Measurements from ENCODE around the gene PTGES2.

PTGES2 gene

DNA sequence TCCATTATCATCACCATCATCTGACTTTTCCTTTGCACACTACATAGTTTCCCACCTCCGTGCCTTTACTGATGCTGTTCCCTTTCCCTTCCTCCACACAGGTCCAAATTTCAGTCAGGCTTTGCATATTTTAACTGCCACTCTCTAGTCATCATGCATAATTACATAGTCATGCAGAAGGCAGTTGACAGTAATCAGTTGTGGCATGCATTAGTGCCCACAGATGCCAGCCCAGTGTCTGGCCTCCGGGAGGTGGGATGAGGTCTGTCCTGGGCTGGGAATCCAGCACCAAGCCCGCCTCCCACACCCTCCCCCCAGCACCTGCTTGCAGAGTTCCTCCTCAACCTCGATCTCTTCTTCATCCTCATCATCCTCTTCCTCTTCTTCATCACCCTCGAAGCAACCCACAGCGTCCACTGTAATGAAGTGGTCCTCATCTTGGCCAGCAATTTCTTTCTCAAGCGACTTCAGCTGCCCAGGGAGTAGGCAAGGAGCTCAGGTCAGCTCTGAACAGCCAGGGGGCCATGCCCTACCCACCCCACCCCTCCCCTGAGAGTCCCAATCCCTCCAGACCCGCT, 41.3 kb upstream of the PTGES2 start:
- H3K27me3 ChIP-seq: no peaks in the 10 kb centered on the region
- H3K4me3 ChIP-seq: no peak overlapping the region
- DNase-seq: no peak
- no peaks in the 10 kb centered on the region for H3K9me3 ChIP-seq
- TF ChIP-seq, protein P1, sequence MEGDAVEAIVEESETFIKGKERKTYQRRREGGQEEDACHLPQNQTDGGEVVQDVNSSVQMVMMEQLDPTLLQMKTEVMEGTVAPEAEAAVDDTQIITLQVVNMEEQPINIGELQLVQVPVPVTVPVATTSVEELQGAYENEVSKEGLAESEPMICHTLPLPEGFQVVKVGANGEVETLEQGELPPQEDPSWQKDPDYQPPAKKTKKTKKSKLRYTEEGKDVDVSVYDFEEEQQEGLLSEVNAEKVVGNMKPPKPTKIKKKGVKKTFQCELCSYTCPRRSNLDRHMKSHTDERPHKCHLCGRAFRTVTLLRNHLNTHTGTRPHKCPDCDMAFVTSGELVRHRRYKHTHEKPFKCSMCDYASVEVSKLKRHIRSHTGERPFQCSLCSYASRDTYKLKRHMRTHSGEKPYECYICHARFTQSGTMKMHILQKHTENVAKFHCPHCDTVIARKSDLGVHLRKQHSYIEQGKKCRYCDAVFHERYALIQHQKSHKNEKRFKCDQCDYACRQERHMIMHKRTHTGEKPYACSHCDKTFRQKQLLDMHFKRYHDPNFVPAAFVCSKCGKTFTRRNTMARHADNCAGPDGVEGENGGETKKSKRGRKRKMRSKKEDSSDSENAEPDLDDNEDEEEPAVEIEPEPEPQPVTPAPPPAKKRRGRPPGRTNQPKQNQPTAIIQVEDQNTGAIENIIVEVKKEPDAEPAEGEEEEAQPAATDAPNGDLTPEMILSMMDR (IDR thresholded peaks at IDR 0.05): no peak
- intact Hi-C loops (cut with DNase I; ENCODE audit: low total_unique reads): no loop called here
- peaks cover 44 to 90% (median 72%) of the 10 kb centered on the region in 3 donors for H3K36me3 ChIP-seq
- H3K27ac ChIP-seq: no peak overlapping the region
- H3K4me1 ChIP-seq: no peaks in the 10 kb centered on the region

DNA sequence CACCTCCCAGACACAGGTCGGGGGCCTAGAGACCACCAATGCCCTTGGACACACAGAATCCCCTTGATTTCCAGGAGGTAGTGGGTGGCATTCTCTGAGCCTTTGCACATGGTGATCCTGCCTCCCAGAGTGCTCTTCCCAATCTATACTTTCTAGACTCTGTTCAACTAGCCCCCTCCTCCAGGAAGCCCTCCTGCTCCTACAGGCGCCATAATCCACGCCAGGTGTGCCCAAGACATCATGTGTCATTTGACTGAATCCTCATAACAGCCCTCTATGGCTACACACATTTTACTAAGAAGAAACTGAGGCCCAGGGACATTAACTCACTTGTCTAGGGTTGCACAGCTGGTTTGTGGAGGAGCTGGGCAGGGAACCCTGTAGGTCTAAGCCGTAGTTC, 39.7 kb upstream of the PTGES2 start:
- no peaks in the 10 kb centered on the region for H3K27me3 ChIP-seq
- H3K36me3 ChIP-seq: peaks cover 48 to 92% (median 82%) of the 10 kb centered on the region in 3 donors
- H3K9me3 ChIP-seq: no peaks in the 10 kb centered on the region
- intact Hi-C loops (cut with DNase I; ENCODE audit: low total_unique reads): no loop called here
- no peak overlapping the region for H3K4me3 ChIP-seq
- H3K27ac ChIP-seq: no peak overlapping the region
- H3K4me1 ChIP-seq: peaks cover 0 to 9% (median 5%) of the 10 kb centered on the region in 4 donors
- DNase-seq: no peak
- TF ChIP-seq, protein P1 (IDR thresholded peaks at IDR 0.05): no peak

DNA sequence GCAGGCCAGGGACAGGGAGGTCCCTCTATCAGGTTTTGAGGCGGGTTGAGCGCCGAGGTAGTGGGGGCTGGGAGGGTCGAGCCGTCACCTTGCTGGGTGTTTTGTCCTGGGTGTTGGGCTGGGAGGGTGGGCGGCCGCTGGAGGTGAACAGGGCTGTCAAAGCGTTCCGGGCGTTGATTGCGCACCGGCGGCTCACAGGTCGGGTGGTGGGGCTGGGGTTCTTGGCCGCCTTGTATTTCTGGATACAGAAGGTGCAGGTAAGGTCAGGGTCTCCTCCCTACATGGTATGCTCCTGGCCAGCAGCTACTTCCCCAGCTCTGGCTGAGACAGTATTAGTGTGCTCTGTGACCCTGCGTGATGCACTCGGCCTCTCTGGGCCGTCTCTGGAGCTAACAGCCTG, 38.6 kb upstream of the PTGES2 start:
- intact Hi-C loops (cut with DNase I; ENCODE audit: low total_unique reads): no loop called here
- H3K4me3 ChIP-seq: no peak overlapping the region
- H3K27ac ChIP-seq: no peak overlapping the region
- peaks cover 48 to 90% (median 80%) of the 10 kb centered on the region in 3 donors for H3K36me3 ChIP-seq
- TF ChIP-seq, protein P1 (IDR thresholded peaks at IDR 0.05): no peak
- peaks cover 0 to 20% (median 13%) of the 10 kb centered on the region in 4 donors for H3K4me1 ChIP-seq
- no peak for DNase-seq
- no peaks in the 10 kb centered on the region for H3K9me3 ChIP-seq
- no peaks in the 10 kb centered on the region for H3K27me3 ChIP-seq

DNA sequence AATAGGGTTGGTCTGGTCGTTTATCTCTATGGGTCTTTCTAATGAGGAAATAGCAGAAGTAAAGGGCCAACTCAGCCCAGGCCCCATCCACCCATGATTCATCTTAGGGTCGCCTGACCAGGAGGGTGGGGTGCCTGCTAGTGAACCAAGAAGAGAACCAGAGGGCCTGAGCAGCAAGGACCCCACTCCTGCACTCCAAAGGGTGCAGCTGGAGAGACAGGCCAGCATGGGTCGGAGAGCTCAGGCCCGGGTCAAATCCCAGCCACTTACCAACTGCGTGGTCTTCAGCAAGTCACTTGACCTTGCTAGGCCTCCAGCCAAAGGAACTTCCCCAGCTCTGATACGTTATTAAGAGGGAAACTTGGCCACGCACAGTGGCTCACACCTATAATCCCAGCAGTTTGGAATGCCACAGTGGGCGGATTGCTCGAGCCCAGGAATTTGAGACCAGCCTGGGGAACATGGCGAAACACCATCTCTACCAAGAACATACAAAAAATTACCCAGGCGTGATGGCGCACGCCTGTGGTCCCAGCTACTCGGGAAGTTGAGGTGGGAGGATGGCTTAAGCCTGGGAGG, 36.9 kb upstream of the PTGES2 start:
- Histone ChIP-seq H3K4me1 (peaks cover 0 to 33% (median 21%) of the 10 kb centered on the region in 4 donors), H3K9me3 (no peaks in the 10 kb centered on the region), H3K4me3 (no peak overlapping the region), H3K27ac (no peak overlapping the region), H3K36me3 (peaks cover 39 to 72% (median 63%) of the 10 kb centered on the region in 3 donors), H3K27me3 (no peaks in the 10 kb centered on the region)
- DNase-seq: no peak
- intact Hi-C loops (cut with DNase I; ENCODE audit: low total_unique reads): no loop called here
- TF ChIP-seq, protein P1 (IDR thresholded peaks at IDR 0.05): no peak

DNA sequence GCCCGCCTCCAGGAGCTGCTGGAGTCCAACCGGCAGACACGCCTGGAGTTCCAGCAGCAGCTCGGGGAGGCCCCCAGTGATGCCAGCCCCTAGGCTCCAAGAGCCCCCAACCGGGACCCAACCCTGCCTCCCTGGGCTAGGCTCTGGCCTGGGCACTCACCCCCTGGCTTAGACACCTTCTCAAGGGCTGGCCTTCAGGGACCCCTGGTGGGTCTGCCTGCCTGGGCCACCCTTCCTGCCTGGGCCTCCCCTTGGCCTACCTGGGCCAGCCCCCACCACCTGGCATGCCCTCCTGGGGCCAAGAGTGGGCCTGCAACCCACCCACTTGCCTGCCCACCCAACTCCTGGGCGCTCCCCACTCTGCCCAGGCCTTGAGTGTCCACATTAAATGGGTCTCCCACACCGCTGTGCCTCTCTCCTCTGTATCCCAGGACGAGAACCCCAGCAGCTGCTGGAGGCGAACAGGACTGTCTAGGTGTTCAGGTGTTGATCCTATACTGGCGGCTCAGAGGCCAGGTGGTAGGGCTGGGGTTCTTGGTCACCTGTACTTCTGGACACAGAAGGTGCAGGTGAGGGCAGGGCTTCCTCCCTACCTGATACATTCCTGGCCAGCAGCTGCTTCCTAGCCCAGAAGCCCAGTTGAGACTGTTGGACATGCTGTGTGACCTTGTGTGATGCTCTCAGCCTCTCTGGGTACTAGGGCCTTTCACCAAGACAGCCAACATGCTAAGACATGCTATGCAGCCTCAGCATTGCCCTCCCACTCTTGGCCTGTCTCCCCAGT, 36.2 kb upstream of the PTGES2 start:
- Histone ChIP-seq H3K36me3 (peaks cover 33 to 65% (median 56%) of the 10 kb centered on the region in 3 donors), H3K9me3 (no peaks in the 10 kb centered on the region), H3K27me3 (no peaks in the 10 kb centered on the region), H3K4me3 (no peak overlapping the region), H3K27ac (no peak overlapping the region), H3K4me1 (peaks cover 0 to 34% (median 21%) of the 10 kb centered on the region in 4 donors)
- TF ChIP-seq, protein P1 (IDR thresholded peaks at IDR 0.05): no peak
- intact Hi-C loops (cut with DNase I; ENCODE audit: low total_unique reads): no loop called here
- DNase-seq: no peak

Measured in tibial artery (tissue), 4 donors.